GM18520 (cell line): ENCODE data around the gene GOLGA6L10.
"Not testable (repeated sequence)": the region's sequence is repeated elsewhere in the genome, so short reads cannot be mapped to it uniquely, and the experiment has no call there.

Experiments
- ATAC-seq: cut with Tn5 transposase; IDR thresholded peaks from one replicate; pipeline ENCODE4 v1.9.1; 2021; ENCODE audit not compliant: unreplicated experiment

Gene GOLGA6L10

GRCh38 chr15:82301296-82302016 is 47.8 kb downstream of the GOLGA6L10 start:
- ATAC-seq = no peak

DNA sequence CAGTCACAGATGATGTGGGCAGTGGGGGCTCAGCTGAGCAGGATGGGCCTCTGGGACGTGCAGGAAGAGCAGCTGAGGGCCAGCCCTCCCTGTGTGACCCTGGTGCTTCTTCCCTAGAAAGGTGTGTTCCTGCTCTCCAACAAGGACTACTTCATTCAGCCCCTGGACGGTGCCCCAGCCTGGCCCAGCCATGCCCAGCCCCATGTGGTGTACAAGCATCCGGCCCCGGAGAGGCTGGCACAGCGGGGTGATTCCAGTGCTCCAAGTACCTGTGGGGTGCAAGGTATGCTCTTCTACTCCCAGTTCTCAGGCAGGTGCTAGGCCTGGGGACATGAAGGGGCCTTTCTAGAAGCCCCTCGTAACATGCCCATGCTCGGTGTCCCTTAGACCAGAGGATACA is 48.4 kb downstream of the GOLGA6L10 start:
- ATAC-seq = no peak

DNA sequence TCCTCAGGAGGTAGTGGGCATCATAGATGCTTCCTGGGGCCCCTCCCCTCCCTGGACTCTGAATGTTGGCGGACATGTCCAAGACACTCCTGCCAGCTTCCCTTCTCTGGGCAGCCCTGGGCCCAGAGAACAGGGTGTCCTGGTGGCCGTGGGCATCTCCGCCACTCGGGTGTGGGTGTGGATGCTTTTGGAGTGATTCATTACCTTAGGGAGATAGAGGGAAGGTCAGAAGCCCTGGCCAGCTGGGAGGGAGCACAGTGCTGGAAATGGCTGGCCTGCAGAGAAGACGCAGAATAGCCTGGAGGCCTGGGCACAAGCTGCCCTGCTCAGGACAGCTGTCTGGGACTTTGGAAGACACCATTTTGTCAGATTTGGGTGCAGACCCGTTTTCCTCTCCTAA is 48.9 kb downstream of the GOLGA6L10 start:
- ATAC-seq = not testable (repeated sequence)

DNA sequence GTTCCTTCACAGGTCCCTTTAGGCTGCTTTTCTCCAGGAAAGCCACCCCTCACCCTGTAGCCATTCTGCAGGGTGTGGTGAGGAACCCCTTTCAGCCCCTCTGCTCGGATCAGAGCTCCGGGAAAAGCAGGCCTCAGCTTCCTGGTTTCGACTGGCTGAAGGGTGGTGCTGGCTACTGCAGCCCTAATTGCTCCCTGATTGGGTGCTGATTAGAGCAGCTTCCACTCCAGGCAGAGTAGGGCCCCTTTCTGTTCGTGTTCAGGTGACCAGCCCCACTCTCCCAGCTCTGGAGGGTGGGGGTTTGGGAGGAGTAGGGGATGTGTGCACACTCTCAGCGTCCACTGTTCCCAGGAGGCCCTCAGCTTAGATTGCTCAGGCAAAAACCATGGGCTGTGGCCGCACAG is 49.8 kb downstream of the GOLGA6L10 start:
- ATAC-seq = not testable (repeated sequence)

DNA sequence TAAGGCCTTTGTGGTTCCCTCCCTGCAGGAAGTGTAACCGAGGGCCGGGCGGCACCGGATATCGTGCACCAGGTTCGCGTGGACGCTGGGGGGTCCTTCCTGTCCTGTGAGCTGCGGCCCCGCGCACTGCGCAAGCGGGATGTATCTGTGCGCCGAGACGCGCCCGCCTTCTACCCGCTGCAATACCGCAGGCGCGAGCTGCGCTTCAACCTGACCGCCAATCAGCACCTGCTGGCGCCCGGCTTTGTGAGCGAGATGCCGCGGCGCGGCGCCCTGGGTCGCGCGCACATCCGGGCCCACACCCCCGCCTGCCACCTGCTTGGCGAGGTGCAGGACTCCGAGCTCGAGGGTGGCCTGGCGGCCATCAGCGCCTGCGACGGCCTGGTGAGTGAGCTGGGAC is 50.8 kb downstream of the GOLGA6L10 start:
- ATAC-seq = no peak

GRCh38 chr15:82298032-82298431 is 51.2 kb downstream of the GOLGA6L10 start:
- ATAC-seq = no peak

GRCh38 chr15:82297546-82297945 is 51.7 kb downstream of the GOLGA6L10 start:
- no peak for ATAC-seq

DNA sequence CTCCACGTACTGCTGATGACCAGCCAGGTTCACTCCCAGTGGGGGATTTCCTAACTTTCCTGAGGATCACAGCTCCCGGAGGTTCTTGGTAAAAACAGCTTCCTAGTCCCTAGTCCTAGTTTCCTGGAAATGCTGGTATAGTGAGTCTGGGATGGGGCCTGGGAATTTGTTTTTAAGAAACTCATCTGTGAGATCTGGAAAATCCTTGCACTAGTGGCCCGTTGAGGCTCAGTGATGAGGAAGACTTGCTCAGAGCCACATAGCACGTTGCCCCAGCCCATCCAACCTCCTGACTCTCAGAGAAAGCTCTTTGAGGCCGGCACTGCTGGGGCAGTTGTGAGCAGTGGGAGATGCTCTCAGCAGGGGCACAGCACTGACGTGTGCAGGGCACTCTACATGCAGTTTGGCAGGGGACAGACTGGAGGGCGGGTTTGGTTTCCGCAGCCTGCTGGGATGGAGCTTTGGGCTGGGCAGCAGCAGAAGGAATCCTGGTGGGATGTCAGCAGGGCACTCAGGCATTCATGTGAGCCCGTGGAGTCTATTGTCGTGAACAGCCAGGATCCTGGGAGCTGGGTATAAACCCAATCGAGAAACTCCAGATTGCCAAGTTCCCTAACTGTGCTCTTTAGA is 55.1 kb downstream of the GOLGA6L10 start:
- no peak for ATAC-seq

DNA sequence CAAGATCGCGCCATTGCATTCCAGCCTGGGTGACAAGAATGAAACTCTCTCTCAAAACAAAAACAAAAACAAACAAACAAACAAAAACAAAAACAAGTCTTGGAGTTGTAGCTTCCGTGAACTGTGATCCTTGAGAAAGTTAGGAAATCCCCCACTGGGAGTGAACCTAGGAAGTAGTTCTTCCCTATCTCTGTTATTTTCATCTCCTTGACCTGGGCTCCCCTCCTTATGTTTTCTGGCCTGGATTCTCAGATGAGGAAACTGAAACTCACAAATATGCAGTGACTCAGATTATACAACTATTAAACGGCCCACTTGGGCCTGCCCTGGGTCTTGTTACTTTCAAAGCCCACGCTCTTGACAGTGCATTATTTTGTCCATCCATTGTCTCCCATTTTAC is 57.0 kb downstream of the GOLGA6L10 start:
- ATAC-seq = no peak
